ENCODE measurements around the gene ADGRG1.

The ADGRG1 gene

DNA sequence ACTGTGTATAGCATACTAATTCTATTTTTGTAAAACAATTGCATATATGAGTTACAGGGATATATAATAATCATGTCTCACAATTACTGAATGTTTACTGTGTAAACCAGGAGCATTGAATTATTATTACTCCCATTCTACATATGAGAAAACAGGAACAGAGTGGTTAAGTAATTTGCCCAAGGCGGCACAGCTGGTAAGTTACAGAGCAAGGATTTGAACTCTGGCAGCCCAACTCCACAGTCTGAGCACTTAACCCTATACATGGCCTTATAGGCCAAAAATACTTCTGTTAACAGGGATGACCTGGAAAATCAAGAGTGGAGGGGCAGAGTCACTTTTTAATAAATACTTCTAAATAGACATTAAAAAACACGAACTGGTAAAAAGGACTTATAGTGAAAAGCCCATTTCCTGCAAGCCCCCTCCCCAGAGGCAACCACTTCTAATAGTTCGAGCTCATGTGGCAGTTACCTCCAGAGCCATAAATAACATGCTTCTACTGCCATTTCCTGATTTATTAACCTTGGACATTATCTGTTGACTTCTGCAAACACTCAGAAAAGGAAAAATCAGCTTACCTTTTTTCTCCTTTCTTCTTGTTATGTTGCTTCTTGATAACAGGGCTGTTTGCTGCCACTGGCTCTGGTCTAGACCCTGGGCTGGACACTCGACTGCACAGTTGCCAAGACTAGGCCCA, 22.1 kb upstream of the ADGRG1 start:
- no peak for DNase-seq

DNA sequence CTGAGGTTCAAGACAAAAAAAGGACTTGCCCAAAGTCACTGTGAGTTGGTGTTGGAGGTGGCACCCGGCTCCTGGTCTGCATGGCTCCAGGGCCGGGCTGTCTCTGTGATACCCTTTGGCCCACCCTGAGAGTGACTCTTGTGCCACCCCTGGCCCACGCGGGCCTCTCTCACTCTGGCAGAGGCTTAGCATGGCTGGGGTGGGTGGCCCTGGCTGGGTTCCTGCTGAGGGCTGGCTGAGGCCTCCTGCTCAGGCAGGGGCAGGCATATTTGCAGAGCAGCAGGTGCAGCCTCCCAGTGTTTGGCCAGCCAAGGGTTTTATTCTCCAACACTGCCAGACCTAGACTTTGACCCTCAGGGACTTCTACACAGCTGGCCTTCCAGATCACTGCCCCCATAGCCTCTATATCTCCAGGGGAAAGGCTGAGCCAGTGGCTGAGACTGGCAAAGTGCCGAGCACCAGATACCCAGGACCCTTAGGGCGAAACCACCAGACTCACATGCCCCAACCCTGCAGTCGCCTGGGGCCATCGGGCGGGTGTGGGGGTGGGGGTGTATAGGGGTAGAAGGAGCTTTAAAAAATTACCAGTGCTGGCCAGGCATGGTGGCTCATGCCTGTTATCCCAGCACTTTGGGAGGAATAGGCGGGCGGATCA, 21.5 kb upstream of the ADGRG1 start:
- no peak for DNase-seq

DNA sequence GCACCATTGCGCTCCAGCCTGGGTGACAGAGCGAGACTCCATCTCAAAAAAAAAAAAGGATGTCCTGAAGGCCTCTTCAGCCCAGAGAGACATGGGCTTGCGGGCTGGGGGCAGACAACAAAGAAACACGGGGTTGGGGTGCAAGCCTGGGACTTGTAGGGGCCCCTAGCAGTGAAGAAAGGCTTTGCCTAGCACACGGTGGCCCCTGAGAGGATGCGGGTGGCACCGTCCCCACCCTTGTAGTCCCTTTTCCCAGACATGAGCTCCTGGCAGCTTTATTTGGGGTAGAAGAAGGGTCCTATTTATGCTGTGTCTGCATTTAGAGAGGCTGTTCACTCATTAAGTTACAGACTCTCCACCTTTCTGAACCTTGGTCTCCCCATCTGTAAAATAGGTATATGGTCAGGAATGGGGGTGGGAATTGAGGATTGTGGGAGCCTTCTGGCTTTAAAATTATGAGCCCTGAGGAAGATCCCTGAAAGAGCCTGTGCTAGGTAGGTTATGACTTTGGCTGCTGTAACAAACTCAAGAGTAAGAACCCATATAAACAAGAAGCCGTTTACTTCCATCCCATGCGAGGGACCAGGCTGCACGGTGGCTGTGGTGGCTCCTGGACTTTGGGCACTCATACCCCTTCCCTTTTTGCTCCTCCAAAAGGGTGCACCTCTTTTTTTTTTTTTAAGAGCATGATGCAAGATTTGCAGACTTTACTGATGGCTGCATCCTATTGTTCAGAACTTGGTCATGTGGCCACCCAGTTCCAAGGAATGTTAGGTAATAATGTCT, 20.6 kb upstream of the ADGRG1 start:
- no peak for DNase-seq

DNA sequence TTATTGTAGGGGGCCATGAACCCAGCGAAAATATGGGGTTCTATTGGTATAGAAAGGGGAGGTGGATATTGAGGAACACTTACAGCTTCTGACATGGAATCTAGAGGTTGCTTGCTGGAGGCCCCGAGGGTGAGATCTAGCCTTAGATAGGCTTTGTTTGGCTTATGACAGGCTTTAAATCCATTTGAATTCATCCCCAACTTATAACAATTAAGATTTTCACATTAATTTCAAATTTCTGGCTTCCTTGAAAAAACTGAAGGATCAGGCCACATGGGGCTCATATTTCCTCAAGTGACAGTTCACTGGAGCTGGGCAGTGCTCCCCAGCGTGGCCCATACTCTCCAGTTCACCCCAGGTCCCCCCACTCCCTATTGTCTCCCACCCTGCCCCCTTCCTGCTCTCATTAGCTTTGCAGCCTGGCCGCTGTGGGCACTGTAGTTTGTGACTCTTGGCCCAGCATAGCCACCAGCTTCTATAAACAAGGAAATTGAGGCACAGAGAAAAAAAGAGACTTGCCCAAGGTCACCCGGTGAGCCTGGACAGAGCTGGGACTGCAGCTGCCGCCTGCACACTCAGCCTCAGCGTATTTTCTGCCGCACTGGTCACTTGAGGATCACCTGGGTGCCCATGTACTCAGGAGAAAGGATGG, 19.8 kb upstream of the ADGRG1 start:
- no peak for DNase-seq

DNA sequence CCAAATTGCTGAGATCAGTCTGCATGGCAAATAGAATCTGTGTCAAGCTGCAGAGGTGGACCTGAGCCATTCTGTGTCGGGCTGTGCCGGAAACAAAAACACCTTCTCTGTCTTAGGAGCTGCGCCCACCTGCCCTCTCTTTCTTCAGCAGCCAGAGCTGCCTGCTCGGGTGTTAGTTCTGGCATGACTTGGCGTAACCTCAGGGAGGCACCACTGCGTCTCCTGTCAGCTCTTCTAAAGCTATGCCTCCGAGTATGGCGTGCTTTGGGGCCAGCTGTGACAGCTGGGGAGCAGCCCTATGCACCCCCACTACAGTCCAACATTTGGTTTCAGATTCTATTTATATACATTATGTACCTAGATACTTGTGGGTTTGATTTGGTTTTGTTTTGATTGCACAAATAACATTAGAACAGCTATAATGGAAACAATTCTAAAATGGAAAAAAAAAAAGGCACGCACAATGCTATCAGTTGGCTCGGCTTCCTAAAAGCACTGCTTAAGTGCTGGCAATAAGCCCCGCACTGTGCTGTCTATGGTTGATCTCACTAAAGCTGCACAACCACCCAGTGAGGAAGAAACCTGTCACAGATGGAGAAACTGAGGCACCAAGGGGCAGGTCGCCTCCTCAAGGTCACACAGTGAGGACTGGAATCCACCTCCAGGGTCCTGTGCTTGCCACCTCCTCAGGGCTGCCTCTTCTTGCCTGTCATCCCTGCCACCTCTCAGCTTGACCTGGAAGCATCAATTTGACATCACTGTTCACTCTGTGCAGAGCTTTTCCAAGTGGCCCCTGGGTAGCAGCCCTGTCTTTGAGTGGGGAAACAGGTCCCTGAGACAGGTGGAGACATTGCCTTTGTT, 18.7 kb upstream of the ADGRG1 start:
- DNase-seq, result no peak

DNA sequence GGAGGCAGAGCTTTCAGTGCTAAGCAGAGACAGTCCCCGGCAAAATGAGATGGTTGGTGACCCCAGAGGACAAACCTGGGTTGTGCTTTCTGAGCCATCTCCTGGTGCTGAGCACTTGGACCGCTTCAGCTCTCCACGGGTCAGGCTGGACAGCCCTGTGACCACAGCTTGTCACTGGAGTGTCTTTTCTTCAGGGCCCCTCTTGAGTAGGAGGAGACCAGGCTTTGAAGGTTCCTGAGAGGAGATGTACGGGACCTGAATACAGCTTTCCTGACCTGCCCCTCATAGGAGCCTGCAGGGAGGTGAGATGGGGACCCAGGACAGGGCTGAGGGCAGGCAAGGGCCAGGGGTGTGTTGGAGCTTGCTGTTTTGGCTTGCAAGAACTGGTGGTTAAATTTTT, 17.8 kb upstream of the ADGRG1 start:
- DNase-seq, result no peak

DNA sequence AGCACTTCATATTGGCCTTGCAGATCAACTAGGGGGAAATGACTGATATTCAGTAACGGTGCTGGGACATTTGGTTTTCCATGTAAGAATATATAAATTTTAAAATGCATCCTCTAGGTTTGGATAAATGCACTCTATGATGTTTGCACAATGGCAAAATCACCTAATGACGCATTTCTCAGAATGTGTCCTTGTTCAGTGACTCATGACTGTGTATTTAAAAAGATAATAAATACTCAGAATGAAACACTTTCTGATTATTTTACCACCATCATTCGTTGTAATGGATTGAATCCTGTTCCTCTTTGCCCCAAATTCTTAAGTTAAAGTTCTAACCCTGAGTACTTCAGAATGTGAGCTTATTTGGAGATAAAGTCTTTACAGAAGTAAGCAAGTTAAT, 17.2 kb upstream of the ADGRG1 start:
- no peak for DNase-seq

DNA sequence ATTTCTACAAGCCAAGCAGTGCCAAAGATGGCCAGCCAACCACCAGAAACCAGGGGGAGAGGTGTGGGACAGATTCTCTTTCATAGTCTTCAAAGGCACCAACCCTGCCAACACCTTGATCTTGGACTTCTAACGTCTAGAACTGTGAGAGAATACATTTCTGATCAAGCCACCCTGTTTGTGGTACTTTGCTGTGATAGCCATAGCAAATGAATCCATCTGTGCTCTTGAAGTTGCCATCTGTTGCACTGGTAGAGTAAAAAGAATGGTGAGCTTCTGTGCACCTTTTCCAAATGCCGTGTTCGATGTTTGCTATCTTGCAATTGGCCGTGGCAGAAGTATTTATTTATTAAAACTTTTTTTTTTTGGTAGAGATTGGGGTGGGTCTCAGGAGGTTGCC, 16.7 kb upstream of the ADGRG1 start:
- DNase-seq, result no peak

DNA sequence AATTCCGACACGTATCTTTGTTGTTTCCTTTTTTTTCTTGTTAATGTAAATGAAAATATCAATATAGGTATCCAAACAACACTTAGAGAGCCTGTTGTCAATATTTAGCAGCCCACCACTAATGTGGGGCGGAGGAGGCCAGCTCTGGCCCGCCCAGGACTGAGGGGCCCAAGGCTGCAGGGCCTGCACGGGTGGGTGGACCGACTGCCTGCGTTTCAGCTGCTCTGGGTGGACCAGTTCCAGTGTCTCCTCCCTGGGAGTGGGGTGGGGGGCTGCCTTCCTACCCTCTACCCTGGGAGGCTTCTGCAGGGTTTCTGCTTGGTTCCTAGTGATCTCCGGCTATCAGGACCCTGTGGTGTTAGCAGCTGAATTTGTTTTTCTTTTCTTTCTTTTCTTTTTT, 15.9 kb upstream of the ADGRG1 start:
- DNase-seq, result no peak

DNA sequence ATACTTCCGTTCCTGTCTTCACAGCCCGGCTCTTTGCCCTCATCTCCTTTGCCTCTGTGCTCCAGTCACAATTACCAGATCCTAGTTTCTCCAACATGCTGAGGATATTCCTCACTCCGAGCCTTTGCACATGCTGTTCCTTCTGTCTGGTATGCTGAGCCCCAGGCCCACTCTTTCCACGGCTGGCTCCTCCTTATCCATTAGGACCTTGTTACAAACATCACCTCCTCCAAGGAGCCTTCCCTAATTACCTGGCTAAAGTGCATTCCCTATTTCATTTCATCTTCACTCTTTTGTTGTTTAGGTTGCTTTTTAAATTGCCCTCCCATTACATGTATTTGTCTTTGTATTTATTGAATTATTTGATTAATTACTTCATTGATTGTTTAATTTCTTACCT, 14.9 kb upstream of the ADGRG1 start:
- no peak for DNase-seq

DNA sequence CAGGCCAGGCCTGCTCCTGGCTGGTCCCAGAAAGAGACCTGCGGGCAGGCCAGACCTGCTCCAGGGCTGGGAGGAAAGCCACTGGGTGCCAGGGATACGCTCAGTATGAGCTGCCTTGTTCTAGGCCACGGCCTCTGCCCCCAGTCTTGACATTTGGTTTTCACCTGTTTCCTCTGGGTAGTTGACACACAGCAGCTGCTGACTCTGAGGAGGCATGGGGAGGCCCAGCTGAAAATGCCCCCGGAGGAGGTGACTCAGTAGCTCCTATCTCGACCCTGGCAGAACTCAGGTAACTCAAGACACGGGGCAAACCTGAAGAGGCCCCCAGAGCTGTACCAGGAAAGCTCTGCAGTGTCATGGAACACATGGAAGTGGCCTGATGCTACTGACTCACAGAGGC, 13.9 kb upstream of the ADGRG1 start:
- DNase-seq, result no peak

DNA sequence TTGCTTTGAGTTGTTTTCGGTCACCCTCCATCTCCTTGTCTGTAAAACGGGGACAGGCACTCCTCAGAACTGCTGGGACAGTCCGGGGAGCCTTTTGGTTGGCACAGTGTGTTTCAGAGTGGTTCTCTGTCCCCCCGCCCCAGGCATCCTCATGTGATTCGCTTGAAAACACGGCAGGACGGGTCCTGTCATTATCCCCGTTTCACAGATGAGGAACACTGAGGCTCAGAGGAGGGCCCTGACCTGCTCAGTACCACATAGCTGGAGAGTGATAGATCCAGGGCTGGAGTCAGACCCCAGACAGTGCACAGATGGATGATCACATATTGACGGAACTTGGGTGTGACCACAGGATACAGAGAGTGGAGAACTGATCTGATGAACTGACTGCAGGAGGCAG, 13.5 kb upstream of the ADGRG1 start:
- no peak for DNase-seq

DNA sequence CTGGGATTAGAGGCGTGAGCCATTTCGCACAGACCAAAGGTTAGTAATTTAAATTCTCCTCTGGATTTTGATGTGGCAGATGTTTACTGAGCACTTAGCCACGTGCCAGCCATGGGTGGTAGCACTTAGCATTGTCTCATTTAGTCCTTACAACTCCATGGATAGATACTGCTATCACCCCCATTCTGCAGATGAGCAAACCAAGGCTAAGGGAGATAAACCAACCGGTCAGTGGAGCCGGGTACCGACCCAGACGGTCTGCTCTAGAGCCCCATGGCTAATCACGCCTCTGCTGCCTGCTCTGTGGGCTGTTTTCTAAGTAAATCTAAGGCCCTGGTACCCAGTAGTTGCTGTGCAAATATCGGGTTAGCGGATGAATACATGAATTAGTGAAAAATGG, 12.6 kb upstream of the ADGRG1 start:
- no peak for DNase-seq

DNA sequence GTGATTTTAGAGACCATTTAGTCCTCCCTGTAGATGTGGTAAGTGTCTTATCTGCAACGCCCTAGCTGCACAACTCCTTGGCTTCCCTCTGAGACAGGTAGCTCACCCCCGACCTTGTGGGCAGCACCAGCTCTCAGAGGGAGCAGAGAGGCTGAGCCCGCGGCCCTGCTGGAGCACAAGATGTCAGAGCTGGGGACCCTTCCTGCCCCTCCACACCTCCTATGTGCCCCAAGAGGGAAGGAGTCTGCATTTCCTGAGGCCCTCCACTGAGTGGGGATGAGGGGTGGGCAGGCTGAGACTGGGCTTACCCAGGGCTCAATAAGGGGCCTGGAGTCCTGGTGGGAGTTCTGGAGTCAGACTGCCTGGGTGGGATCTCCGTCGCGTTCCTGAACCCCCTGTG, 12.2 kb upstream of the ADGRG1 start:
- no peak for DNase-seq

DNA sequence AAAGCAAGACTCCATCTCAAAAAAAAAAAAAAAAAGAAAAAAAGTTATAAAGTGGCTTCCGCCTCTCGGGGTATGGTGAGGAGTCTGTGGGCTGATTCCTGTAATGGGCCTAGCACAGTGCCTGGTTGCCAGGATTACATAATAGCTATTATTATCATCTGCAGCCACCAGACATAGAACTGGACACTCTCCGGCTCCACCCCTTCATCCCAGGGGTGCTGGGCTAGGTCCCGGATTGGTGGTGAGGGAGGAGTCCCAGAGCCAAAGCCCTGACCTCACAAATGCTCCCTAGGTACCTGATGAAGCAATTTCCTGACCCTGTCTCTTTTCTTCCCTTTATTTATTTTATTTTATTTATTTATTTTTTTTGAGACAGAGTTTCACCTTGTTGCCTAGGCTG, 11.6 kb upstream of the ADGRG1 start:
- DNase-seq, result no peak

DNA sequence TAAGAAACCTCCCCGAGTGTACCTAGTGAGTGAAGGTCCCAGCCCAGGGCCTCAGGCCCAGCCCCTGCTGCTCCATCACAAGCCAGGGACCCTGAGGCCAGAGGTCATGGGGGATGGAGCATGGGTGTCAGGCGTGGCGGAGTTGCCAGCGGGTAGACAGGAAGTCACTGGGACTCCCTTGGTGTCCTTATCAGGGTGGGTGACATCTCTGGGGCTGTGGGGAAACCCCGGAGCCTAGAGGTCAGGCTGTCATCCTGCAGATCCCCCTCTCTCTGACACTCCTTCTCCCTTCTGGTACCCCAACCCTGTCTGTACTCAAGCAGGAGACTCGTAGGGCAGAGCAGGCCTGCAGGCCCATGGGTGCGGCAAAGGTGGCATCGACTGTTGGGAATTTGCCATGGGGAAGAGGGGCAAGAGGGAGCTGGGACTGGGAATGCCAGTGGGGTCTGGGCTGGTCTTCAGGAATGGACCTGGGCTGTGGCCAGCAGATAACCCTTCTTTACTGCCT, 10.8 kb upstream of the ADGRG1 start:
- DNase-seq, result no peak

DNA sequence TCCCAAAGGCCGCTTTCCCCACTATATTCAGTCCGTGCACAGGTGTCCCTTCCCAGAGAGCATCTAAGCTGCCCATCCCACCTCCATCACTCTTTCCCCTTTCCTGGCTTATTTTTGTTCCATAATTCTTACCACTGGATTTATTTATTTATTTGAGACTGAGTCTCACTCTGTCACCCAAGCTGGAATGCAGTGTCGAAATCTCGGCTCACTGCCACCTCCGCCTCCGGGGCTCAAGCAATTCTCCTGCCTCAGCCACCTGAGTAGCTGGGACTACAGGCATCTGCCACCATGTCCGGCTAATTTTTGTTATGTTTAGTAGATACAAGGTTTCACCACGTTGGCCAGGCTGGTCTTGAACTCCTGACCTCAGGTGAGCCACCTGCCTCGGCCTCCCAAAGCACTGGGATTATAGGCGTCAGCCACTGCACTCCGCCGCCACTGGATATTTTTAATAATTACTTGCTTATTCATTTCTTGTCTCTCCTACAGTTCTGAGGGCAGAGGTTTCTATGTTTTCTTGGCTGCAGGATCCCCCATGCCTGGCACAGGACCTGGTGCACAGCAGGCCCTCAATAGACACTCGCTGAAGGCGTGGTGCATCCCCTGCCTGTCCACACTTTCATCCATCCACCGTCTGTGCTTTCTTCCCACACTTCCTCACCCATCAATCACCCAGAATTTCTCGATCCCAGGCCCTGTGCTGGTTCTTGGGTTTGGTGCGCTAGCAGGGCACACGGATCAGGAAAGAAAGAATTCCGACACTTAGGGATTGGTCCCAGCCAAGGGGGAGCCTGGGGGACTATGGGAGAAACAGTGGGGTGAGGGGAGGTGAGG, 9.9 kb upstream of the ADGRG1 start:
- no peak for DNase-seq

DNA sequence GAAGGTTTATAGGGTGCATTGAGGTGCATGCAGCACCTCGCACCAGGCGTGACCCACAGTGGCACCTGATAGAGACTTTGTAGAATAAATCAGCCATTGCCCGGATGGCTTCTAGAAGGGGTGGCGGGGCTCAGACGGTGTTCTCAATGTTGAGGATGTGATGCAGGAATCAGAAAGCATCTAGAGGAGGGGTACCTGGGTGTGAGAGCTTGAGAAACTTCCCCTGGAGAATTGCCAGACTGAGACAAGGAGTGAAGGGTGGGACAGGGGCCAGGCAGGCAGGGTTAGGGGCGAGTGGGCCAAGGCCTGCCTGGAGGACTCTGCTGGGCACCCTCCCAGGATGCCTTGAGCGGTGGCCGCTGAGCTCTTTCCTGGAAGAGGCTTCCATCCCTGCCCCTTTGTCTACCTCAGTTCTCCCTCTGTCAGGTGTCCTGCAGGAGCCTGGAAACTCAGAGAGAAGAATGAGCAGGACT, 9.3 kb upstream of the ADGRG1 start:
- DNase-seq, result no peak

DNA sequence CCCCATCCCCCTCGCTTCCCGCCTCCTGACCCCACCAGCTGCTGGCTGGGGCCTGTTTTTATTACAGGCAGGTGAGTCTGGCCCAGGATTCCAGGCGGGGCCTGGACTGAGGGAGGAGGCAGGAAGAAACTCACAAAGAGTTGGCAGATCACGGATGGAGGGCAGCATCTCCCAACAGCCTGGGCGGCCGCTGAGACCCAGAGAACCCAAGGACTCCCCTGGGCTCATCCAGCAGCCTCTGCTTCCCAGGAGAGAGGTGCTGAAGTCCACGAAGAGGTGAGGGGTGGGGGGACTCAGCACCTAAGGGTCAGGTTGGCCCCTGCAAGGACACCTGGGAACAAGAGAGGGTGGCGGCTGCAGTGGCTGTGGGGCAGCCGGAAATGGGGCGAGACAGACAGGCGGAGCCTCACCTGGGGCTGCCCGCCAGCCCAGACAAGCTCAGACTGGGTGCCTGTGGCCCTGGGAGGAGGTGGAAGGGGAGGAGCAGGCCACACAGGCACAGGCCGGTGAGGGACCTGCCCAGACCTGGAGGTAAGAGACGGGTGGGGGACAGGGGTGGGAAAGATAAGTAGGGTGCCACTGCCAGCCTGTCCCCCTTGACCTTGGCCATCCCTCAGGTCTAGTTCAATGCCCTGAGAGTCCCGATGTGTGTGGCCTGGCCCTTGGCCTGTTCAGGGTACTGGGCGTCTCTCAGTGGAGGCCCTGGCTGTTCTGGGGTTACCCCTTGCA, 8.7 kb upstream of the ADGRG1 start:
- no peak for DNase-seq

DNA sequence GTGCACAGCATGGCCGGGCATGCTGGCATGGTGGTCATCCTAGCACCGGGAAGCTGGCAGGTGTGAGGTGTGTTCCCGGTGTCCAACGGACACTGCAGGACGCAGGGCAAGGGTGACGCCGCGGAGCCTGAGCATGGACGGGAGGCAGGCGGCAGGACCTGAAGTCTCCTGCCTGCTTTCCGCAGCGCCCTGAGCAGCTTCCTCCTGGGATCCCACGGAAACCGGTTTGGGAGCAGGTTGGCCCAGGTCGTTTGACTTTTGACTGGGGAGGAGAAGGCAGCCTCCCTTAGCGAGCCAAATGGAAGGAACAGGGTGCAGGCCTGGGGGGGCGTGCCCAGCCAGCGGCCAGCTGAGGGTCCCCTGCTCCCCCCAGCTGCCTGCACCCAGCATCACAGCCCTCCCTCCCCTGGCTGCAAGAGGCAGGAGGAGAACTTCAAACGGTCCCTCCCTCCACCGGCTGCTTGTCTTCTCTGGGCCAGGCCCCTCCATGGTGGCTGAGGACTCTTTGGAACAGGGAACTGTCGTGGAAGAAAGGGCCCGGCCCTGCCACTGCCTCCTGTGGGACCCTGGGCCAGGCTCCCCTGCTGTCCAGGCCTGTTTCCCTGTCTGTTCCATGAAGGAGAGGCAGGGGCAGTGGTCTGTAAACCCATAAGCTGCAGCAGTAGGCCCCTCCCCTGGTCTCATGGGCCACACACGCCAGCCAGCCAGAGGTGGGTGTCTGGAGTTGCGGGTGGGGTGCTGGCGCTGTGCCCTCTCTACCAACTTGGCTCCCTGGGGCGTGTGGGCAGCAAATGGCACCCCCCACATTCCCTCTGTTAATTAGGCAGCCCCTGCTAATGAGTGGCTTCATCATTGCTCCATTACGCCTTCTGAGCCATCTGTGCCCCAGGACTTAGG, 7.8 kb upstream of the ADGRG1 start:
- DNase-seq, result no peak
